Upper lobe of left lung (tissue), 4 donors: ENCODE data around the gene NCF4.

Experiments used
- EP300 ChIP-seq, 4 donors: sonication (generic); formaldehyde crosslinking; IDR thresholded peaks; one replicate each; pipeline ENCODE4 v1.5.1; 2017; ENCODE audit warnings: antibody characterized with exemption in 4 of 4, control low read depth in 2 of 4
- POLR2AphosphoS5 ChIP-seq, 2 donors: sonication (generic); formaldehyde crosslinking; IDR thresholded peaks; one replicate each; pipeline ENCODE4 v1.5.1; 2017; ENCODE audit warnings: antibody characterized with exemption in 2 of 2

GRCh38 chr22:36846949-36847348 lies 13.9 kb upstream of the NCF4 start:
- TF ChIP-seq EP300 (IDR thresholded peaks at IDR 0.05) (no peak), POLR2AphosphoS5 (IDR thresholded peaks at IDR 0.05) (no peak)
